Osteoblast (primary cell): ENCODE data around the gene NDUFV3. TPM values are rescaled to one million over a fixed set of nuclear protein-coding genes. Genes with fewer than 3 reads are reported as not detected.

ENCODE experiments used
- DNase-seq: peaks from one replicate; pipeline ENCODE4 v3.0.0; 2011; ENCODE audit warnings: low spot score, mixed read lengths; ENCODE audit not compliant: insufficient read length; ENCODE audit errors: missing footprints
- H2AFZ ChIP-seq: 2 replicates; pipeline ENCODE4 v1.6.0; 2011; ENCODE audit warnings: mild to moderate bottlenecking, low read length
- H3K27ac ChIP-seq: 2 replicates; pipeline ENCODE4 v1.5.1; 2011; ENCODE audit warnings: mild to moderate bottlenecking, low read depth, low read length, moderate library complexity
- H3K27me3 ChIP-seq: 2 replicates; pipeline ENCODE4 v1.6.0; 2012; ENCODE audit warnings: mild to moderate bottlenecking, control low read depth, inconsistent platforms, low read length, moderate library complexity; ENCODE audit not compliant: insufficient read depth
- H3K36me3 ChIP-seq: 2 replicates; pipeline ENCODE4 v1.5.1; 2011; ENCODE audit warnings: mild to moderate bottlenecking, low read length, control low read depth, moderate library complexity; ENCODE audit not compliant: insufficient read depth
- H3K4me1 ChIP-seq: 2 replicates; pipeline ENCODE4 v1.5.1; 2011; ENCODE audit warnings: mild to moderate bottlenecking, low read length, control low read depth, moderate library complexity; ENCODE audit not compliant: insufficient read depth
- H3K4me2 ChIP-seq: 2 replicates; pipeline ENCODE4 v1.6.0; 2011; ENCODE audit warnings: mild to moderate bottlenecking, low read length; ENCODE audit not compliant: insufficient read depth
- H3K4me3 ChIP-seq: fragments of 200-600 bp; sonication (generic); 3 replicates; pipeline ENCODE4 v1.5.1; 2012; ENCODE audit warnings: mild to moderate bottlenecking, low read length, inconsistent platforms; ENCODE audit not compliant: insufficient read depth
- H3K79me2 ChIP-seq: 2 replicates; pipeline ENCODE4 v1.6.0; 2012; ENCODE audit warnings: mild to moderate bottlenecking, low read length, control low read depth, inconsistent platforms; ENCODE audit not compliant: insufficient read depth
- H3K9me3 ChIP-seq: 2 replicates; pipeline ENCODE4 v1.5.1; 2011; ENCODE audit warnings: low read depth, low read length, control low read depth
- H4K20me1 ChIP-seq: 2 replicates; pipeline ENCODE4 v1.6.0; 2012; ENCODE audit warnings: mild to moderate bottlenecking, low read length, control low read depth; ENCODE audit not compliant: insufficient read depth
- total RNA-seq: library from RNA; depleted of rRNA; stranded (reverse); fragments of >200 nt; gene quantifications from 2 replicates; pipeline ENCODE4 v1.2.3, GENCODE V29; 2012
- TF ChIP-seq, protein P1 (sequence below): IDR thresholded peaks from 2 replicates; pipeline ENCODE4 v1.5.1; 2011; ENCODE audit warnings: mild to moderate bottlenecking, low read depth, low read length, moderate library complexity; ENCODE audit errors: extremely low read depth

NDUFV3 gene
- total RNA-seq, 1 donor, result 66.2 TPM

DNA sequence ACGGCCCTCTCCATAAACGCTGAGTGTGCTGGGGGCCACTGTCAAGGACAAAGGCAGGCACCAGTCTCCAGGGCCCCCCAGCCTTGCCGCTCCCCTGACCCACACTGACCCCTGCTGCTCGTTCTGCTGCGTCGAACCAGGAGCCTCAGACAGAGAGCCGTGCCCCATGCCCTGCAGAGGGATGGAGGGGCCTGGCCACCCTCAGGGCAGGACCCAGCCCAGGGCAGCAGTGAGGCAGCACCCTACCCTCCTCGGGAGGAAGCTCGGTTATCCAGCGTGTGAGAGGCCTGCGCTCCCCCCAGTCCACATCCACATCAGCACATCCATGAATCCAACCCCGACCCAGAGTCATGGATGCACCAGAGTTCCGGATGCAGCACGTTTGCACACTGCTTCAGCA lies 28.8 kb upstream of the NDUFV3 start:
- H3K79me2 ChIP-seq, result peaks cover 69% of the 10 kb centered on the region
- TF ChIP-seq, protein P1, sequence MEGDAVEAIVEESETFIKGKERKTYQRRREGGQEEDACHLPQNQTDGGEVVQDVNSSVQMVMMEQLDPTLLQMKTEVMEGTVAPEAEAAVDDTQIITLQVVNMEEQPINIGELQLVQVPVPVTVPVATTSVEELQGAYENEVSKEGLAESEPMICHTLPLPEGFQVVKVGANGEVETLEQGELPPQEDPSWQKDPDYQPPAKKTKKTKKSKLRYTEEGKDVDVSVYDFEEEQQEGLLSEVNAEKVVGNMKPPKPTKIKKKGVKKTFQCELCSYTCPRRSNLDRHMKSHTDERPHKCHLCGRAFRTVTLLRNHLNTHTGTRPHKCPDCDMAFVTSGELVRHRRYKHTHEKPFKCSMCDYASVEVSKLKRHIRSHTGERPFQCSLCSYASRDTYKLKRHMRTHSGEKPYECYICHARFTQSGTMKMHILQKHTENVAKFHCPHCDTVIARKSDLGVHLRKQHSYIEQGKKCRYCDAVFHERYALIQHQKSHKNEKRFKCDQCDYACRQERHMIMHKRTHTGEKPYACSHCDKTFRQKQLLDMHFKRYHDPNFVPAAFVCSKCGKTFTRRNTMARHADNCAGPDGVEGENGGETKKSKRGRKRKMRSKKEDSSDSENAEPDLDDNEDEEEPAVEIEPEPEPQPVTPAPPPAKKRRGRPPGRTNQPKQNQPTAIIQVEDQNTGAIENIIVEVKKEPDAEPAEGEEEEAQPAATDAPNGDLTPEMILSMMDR, result no peak
- H3K9me3 ChIP-seq, result no peaks in the 10 kb centered on the region
- DNase-seq, result peak; percentile 71
- H3K4me1 ChIP-seq, result no peaks in the 10 kb centered on the region
- H3K36me3 ChIP-seq, result peaks cover 43% of the 10 kb centered on the region
- no peak overlapping the region for H2AFZ ChIP-seq
- H3K4me2 ChIP-seq, result no peak overlapping the region
- no peak overlapping the region for H3K27ac ChIP-seq
- H4K20me1 ChIP-seq, result peaks cover 21% of the 10 kb centered on the region
- H3K4me3 ChIP-seq, result no peak overlapping the region
- no peaks in the 10 kb centered on the region for H3K27me3 ChIP-seq

DNA sequence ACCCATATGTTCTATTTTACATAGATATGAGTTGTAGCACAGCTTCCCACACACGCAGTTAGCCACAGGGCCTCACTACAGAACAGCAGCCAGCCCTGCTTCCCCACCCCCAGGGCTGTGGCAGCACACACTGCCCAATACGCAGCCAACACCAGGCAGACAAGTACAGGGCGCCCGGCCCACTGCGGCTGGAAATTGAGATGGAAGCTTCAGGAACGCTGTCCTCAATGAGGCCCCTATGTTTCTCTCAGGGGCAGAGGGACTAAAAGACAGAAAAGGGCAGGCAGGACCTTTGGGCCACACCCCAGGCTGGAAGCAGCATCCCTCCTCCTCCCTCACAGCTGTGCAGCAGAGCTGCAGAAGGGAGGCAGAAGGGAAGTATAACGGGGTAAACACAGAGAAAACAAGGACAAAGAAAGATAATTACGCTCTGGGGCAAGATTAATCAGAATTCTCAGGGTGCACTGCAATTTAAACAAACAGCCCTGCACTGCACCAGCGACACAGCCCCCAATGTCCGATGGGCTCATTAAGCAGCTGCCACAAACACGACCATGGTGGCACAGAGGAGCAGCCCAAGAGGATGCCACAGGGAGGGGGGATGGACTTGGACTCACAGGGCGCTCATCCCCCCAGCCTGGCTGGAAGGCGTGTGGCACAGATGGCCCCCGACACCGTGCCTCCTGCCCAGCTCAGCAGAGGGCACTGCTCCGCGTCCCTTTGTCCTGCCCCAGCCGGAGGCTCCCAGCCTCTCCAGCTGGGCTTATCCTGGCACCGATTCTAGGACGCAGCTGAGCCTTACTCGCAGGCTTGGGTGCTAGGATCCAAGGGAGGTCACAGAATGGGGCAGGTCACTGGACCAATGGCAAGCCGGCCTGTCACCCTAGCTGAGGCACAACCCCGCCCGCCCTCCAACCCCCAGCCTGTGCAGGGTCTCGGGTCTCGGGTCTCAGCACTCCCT lies 28.0 kb upstream of the NDUFV3 start:
- H3K4me2 ChIP-seq, result no peak overlapping the region
- peak; percentile 71 for DNase-seq
- H3K36me3 ChIP-seq, result peaks cover 44% of the 10 kb centered on the region

DNA sequence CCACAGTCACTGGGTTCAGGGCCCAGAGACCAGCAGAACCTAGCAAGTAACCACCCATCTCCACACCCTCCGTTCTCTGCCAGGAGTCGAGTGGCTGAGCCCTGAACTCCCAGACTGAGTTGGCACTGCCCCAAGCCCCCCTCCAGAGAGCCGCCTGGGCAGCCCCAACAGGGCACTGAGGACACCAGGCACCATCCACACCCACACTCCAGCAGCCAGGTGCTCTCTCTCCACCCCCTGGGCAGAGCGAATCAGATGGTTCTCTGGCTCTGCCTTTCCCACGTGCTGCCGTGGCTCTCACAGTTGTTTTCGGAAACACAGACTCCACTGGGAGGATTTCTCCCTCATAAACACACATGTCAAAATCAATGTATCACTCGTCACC lies 27.3 kb upstream of the NDUFV3 start:
- Histone ChIP-seq H3K9me3 (no peaks in the 10 kb centered on the region), H3K27me3 (no peaks in the 10 kb centered on the region), H3K36me3 (peaks cover 45% of the 10 kb centered on the region), H3K4me2 (no peak overlapping the region), H2AFZ (no peak overlapping the region), H3K27ac (no peak overlapping the region), H3K4me3 (no peak overlapping the region), H4K20me1 (peaks cover 17% of the 10 kb centered on the region), H3K4me1 (no peaks in the 10 kb centered on the region), H3K79me2 (peaks cover 71% of the 10 kb centered on the region)
- TF ChIP-seq, protein P1, result no peak
- peak; percentile 72 for DNase-seq

More for the DNA sequence above, 28.0 kb upstream of the NDUFV3 start:
- H3K79me2 ChIP-seq, result peaks cover 73% of the 10 kb centered on the region
- no peak overlapping the region for H3K27ac ChIP-seq
- no peaks in the 10 kb centered on the region for H3K4me1 ChIP-seq
- H4K20me1 ChIP-seq, result peaks cover 19% of the 10 kb centered on the region
- H3K9me3 ChIP-seq, result no peaks in the 10 kb centered on the region
- no peaks in the 10 kb centered on the region for H3K27me3 ChIP-seq
- no peak overlapping the region for H2AFZ ChIP-seq
- TF ChIP-seq, protein P1, result no peak
- H3K4me3 ChIP-seq, result no peak overlapping the region

DNA sequence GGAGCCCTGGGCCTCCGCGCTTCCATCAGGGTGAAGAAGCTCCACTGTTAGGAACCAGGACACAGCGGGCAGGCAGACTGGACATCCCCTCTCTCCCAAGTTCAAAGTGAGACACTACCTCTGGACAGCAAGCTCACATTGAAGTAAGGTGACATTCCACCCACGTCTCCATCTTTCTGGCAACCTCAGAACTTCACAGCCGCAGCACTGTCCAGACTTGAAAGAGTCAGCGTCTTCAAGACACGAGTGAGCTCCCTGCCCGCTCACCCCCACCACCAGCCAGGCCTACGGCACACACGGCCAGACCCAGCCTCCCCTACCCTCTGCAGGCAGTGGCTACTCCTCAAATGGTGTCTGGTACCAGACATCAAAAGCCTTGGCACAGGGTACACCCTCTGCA lies 24.9 kb upstream of the NDUFV3 start:
- Histone ChIP-seq H3K27ac (no peak overlapping the region), H3K27me3 (no peaks in the 10 kb centered on the region), H3K4me1 (no peaks in the 10 kb centered on the region), H3K79me2 (peaks cover 71% of the 10 kb centered on the region), H4K20me1 (peaks cover 12% of the 10 kb centered on the region), H3K4me3 (no peak overlapping the region), H3K4me2 (no peak overlapping the region), H2AFZ (no peak overlapping the region), H3K36me3 (peaks cover 47% of the 10 kb centered on the region), H3K9me3 (no peaks in the 10 kb centered on the region)
- TF ChIP-seq, protein P1, result no peak
- peak; percentile 67 for DNase-seq
